ENCODE data around the gene SENP6.

Gene SENP6

DNA sequence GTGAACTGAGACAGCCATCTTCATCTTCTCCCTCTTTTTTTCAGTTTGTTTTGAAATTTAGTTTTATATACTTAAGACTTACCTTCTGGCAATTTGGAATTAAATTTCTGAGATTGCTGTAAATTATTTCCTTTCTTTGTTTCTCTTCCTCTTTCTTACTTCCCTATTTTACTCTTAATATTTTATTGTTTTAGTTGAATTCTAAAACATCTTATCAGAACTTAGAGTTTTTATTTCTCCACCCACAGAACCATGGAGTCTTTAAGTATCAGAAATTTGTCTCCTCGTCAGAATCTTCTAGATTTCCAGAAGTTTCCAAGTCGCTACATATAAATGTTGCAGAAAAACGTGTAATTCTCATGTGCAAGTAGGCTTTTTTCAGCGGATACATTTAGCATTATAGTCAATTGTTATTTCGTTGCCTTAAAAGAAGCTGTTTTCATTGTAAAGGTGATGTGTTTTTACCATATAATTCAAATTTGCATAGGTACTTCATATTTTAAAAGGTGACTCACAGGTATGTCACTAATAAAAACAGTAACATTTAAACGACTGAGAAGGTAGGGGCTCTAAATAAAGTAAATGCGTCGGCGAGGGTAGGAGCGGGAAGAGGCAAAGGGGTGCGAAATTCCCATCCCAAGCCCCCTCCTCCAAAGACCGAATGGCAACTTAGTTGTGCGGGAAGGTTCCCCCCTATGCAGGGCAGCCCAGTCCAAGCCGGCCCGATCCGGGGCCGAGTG is 146.5 kb downstream of the SENP6 start:
- DNase-seq, result no peak

GRCh38 chr6:75748743-75749538 is 147.3 kb downstream of the SENP6 start, which contains the start of gene MYO6:
Gene MYO6 (plus strand): TSS chr6:75749239. CDS start chr6:75817548, 68,309 bp downstream.
- peak; percentile 64 for DNase-seq

DNA sequence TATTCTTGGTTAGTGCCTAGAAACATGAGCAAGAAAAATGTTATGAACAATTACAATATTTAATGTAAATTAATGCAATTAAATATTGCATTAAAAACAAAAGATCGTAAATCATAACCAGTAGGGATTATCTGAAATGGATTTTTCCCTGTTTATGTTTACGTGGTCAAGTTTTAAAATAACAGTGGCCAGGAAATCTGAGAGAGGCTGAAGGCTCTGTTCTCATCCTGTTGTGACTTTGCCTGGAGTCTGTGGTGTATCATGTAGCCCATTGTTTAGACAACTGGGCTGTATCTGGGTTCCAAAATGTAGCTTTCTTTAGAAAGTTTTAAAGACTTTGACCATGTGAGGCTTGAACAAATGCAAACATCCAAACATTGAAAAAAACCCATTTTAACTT is 149.8 kb downstream of the SENP6 start:
- no peak for DNase-seq

DNA sequence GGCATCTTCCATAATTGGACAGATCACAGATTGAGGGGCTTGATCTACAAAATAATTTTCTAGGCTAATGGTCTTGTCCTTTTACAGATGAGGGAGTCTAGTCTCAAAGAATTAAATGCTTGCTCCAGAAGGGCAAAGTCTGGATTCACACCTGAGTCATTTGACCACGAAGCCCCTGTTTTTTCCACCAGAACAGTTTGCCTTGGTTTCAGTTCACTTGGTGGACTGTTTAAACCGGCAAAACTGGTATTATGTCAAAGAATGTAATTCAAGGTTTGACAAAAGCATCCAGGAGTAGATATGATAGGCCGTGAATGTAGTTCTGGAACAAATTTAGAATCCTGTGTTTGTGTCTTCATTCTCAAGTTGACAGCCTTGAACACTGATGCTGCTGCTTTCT is 150.7 kb downstream of the SENP6 start:
- DNase-seq, result peak; percentile 18

GRCh38 chr6:75755704-75756103 is 154.0 kb downstream of the SENP6 start:
- DNase-seq, result no peak

DNA sequence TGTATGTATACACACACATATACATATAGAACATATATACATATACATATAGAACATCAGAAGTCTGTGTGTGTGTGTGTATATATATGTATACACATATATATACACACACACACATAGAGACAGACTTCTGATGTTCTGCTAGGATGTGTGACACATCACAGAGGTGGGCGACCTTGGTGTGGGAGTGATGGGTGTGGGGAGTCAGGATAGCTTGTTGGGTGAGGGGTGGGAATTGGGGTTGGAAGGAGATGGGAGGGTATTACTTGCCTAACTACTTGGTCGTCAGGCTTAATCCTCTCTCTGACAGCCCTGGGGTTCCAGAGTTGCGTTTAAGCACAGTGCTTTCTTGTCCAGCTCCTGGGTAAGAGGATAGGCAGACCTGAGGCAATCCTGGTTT is 155.6 kb downstream of the SENP6 start:
- DNase-seq, result no peak

GRCh38 chr6:75758061-75758460 is 156.4 kb downstream of the SENP6 start:
- no peak for DNase-seq

GRCh38 chr6:75759207-75759606 is 157.5 kb downstream of the SENP6 start:
- DNase-seq, result no peak

DNA sequence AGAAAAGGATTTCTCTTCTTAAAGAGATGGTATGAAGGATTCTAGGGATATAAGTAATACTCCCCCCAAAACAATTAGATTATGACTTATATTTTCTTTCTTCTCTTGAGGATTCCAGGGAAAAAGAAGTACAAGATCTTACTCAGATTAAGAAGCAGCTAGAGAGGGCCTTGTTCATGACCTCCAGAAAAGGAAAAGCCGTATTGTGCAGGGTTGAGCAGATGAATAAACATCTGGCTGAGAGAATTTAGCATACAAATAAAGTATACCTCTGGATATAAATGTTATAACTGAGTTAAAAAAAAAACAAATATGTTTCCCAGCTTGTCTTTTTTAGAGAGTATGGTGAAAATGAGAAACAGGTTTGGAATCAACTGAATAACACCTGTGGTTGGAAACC is 158.6 kb downstream of the SENP6 start:
- no peak for DNase-seq

DNA sequence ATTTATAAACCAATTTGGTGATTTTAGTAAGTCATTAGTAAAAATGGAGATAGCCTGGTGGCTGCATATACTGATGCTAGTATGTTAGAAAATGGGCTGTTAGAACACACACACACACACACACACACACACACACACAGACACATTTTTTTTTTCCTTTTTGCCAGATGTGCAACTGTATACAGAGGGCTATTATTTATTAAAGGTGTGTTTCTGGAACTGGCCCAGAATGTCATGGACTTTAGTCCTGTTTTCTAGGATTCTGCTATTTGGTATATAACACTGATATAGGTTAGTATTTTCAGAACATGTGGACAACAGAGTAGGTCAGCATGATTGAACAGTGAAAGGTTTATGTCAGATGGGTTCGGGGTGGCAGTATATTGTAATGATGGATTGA is 159.8 kb downstream of the SENP6 start:
- no peak for DNase-seq

GRCh38 chr6:75762063-75762462 is 160.4 kb downstream of the SENP6 start:
- DNase-seq, result no peak

DNA sequence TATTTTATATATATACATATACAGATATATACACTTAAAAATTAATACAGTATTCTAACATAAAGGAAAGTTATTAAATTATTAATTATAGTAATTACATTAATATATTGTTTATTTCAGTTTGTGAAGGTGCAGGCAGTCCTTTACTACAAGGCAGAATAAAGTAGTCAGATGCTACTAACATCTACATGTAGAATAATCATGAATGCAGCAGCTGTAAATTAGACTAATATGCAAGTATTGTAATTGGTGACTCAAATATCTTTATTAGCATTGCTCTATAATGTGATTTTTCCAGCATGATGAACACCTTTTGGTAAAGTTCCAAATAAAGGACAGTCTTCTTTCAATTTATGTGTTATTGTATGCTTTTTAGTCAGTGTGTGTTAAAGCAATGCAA is 164.7 kb downstream of the SENP6 start:
- DNase-seq, result no peak
